Ishikawa (cell line): ENCODE data around the gene ZNF341.

Experiments used
- CEBPB ChIP-seq: IDR thresholded peaks from 2 replicates; pipeline ENCODE4 v1.6.1; 2012
- EGR1 ChIP-seq: IDR thresholded peaks from 2 replicates; pipeline ENCODE4 v1.6.1; 2012
- EP300 ChIP-seq: IDR thresholded peaks from 2 replicates; pipeline ENCODE4 v1.6.1; 2012; ENCODE audit warnings: borderline replicate concordance
- TAF1 ChIP-seq: IDR thresholded peaks from 2 replicates; pipeline ENCODE4 v1.6.1; 2012; ENCODE audit warnings: low read depth, mild to moderate bottlenecking
- TCF12 ChIP-seq: IDR thresholded peaks from 2 replicates; pipeline ENCODE4 v1.6.1; 2012; ENCODE audit warnings: low read depth
- YY1 ChIP-seq: IDR thresholded peaks from 2 replicates; pipeline ENCODE4 v1.6.1; 2012; ENCODE audit warnings: low read depth
- ZBTB7A ChIP-seq: IDR thresholded peaks from 2 replicates; pipeline ENCODE4 v1.6.1; 2012; ENCODE audit warnings: low read depth
- TF ChIP-seq, protein P1 (sequence below): IDR thresholded peaks from 2 replicates; pipeline ENCODE4 v1.6.1; 2012; ENCODE audit warnings: low read depth, mild to moderate bottlenecking
- TF ChIP-seq, protein P2 (sequence below): IDR thresholded peaks from 2 replicates; pipeline ENCODE4 v1.6.1; 2012

- TF ChIP-seq CEBPB (no peak), EGR1 (no peak), EP300 (no peak), ZBTB7A (no peak), YY1 (no peak), TCF12 (no peak), TAF1 (no peak)
- TF ChIP-seq, protein P1, sequence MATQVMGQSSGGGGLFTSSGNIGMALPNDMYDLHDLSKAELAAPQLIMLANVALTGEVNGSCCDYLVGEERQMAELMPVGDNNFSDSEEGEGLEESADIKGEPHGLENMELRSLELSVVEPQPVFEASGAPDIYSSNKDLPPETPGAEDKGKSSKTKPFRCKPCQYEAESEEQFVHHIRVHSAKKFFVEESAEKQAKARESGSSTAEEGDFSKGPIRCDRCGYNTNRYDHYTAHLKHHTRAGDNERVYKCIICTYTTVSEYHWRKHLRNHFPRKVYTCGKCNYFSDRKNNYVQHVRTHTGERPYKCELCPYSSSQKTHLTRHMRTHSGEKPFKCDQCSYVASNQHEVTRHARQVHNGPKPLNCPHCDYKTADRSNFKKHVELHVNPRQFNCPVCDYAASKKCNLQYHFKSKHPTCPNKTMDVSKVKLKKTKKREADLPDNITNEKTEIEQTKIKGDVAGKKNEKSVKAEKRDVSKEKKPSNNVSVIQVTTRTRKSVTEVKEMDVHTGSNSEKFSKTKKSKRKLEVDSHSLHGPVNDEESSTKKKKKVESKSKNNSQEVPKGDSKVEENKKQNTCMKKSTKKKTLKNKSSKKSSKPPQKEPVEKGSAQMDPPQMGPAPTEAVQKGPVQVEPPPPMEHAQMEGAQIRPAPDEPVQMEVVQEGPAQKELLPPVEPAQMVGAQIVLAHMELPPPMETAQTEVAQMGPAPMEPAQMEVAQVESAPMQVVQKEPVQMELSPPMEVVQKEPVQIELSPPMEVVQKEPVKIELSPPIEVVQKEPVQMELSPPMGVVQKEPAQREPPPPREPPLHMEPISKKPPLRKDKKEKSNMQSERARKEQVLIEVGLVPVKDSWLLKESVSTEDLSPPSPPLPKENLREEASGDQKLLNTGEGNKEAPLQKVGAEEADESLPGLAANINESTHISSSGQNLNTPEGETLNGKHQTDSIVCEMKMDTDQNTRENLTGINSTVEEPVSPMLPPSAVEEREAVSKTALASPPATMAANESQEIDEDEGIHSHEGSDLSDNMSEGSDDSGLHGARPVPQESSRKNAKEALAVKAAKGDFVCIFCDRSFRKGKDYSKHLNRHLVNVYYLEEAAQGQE: no peak
- TF ChIP-seq, protein P2, sequence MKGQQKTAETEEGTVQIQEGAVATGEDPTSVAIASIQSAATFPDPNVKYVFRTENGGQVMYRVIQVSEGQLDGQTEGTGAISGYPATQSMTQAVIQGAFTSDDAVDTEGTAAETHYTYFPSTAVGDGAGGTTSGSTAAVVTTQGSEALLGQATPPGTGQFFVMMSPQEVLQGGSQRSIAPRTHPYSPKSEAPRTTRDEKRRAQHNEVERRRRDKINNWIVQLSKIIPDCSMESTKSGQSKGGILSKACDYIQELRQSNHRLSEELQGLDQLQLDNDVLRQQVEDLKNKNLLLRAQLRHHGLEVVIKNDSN: no peak
Observed at GRCh38 chr20:33812152-33812849, 80.5 kb downstream of the ZNF341 start.
